Breast epithelium (tissue), 3 donors: ENCODE results near the gene NANOS2.

Experiments
- POLR2A ChIP-seq: fragments of 450-650 bp; IDR thresholded peaks from one replicate; pipeline ENCODE4 v1.6.1; 2016; ENCODE audit warnings: antibody characterized with exemption, mild to moderate bottlenecking, moderate library complexity
- POLR2AphosphoS5 ChIP-seq, 3 donors: sonication (generic); formaldehyde crosslinking; IDR thresholded peaks; one replicate each; pipeline ENCODE4 v1.6.1; 2017; ENCODE audit warnings: antibody characterized with exemption in 3 of 3
- TF ChIP-seq, protein P1 (sequence below), 3 donors: fragments of 450-650 bp; IDR thresholded peaks; one replicate each; pipeline ENCODE4 v1.5.1; 2016 to 2017; ENCODE audit warnings: antibody characterized with exemption in 3 of 3, mild to moderate bottlenecking in 3 of 3, moderate library complexity in 3 of 3

- TF ChIP-seq, protein P1, sequence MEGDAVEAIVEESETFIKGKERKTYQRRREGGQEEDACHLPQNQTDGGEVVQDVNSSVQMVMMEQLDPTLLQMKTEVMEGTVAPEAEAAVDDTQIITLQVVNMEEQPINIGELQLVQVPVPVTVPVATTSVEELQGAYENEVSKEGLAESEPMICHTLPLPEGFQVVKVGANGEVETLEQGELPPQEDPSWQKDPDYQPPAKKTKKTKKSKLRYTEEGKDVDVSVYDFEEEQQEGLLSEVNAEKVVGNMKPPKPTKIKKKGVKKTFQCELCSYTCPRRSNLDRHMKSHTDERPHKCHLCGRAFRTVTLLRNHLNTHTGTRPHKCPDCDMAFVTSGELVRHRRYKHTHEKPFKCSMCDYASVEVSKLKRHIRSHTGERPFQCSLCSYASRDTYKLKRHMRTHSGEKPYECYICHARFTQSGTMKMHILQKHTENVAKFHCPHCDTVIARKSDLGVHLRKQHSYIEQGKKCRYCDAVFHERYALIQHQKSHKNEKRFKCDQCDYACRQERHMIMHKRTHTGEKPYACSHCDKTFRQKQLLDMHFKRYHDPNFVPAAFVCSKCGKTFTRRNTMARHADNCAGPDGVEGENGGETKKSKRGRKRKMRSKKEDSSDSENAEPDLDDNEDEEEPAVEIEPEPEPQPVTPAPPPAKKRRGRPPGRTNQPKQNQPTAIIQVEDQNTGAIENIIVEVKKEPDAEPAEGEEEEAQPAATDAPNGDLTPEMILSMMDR (IDR thresholded peaks at IDR 0.05), result no peak
- TF ChIP-seq POLR2A, result no peak
- no peak for TF ChIP-seq POLR2AphosphoS5 (IDR thresholded peaks at IDR 0.05)
Observed at GRCh38 chr19:45959517-45960025, 45.0 kb upstream of the NANOS2 start.
